CD14-positive monocyte (primary cell): ENCODE data around the gene FBXW11. TPM values are rescaled to one million over a fixed set of nuclear protein-coding genes. Genes with fewer than 3 reads are reported as not detected.

Experiments used
- DNase-seq, 3 donors: peaks; one replicate each; pipeline ENCODE4 v3.0.0-alpha.2; 2011 to 2022
- H2AFZ ChIP-seq: 2 replicates; pipeline ENCODE4 v1.6.0; 2012; ENCODE audit warnings: mild to moderate bottlenecking, low read depth, low read length, inconsistent platforms; ENCODE audit not compliant: insufficient read depth, poor library complexity, severe bottlenecking
- H3K27ac ChIP-seq, 2 donors: 1 replicate in 1 of 2; 2 replicates in 1 of 2; pipeline ENCODE4 v1.5.1; 2012 to 2013; ENCODE audit warnings: low read length in 2 of 2, control low read depth in 1 of 2, inconsistent platforms in 1 of 2, low read depth in 1 of 2, mild to moderate bottlenecking in 1 of 2
- H3K27me3 ChIP-seq, 2 donors: one replicate each; pipeline versions ENCODE4 v1.6.0 to v1.6.1; 2011 to 2013; ENCODE audit warnings: low read length in 2 of 2; ENCODE audit not compliant: control insufficient read depth in 2 of 2, insufficient read depth in 2 of 2
- H3K36me3 ChIP-seq, 2 donors: replicated peaks in 1 of 2; 1 replicate in 1 of 2; 2 replicates in 1 of 2; pipeline versions ENCODE4 v1.5.1 to v1.6.1; 2012 to 2013; ENCODE audit warnings: low read length in 2 of 2, control low read depth in 1 of 2, inconsistent platforms in 1 of 2, mild to moderate bottlenecking in 1 of 2; ENCODE audit not compliant: insufficient read depth in 2 of 2, control insufficient read depth in 1 of 2
- H3K4me1 ChIP-seq, 2 donors: 1 replicate in 1 of 2; 2 replicates in 1 of 2; pipeline versions ENCODE4 v1.5.1 to v1.6.1; 2012 to 2013; ENCODE audit warnings: low read length in 2 of 2, control low read depth in 1 of 2, inconsistent platforms in 1 of 2, mild to moderate bottlenecking in 1 of 2, moderate library complexity in 1 of 2; ENCODE audit not compliant: insufficient read depth in 2 of 2, control insufficient read depth in 1 of 2
- H3K4me2 ChIP-seq: replicated peaks from 2 replicates; pipeline ENCODE3; 2012; ENCODE audit warnings: low read length, moderate library complexity, mild to moderate bottlenecking; ENCODE audit not compliant: poor library complexity, severe bottlenecking; ENCODE audit errors: extremely low read depth
- H3K4me3 ChIP-seq, 3 experiments: fragments of 200-600 bp in 1 of 3; sonication (generic) in 1 of 3; replicated peaks in 1 of 3; 1 replicate in 2 of 3; 2 replicates in 1 of 3; pipeline ENCODE4 v1.5.1; 2011 to 2013; ENCODE audit warnings: low read length in 3 of 3, mild to moderate bottlenecking in 3 of 3, control low read depth in 2 of 3, low read depth in 2 of 3, inconsistent platforms in 1 of 3, moderate library complexity in 1 of 3
- H3K79me2 ChIP-seq: 2 replicates; pipeline ENCODE4 v1.6.0; 2012; ENCODE audit warnings: mild to moderate bottlenecking, control low read depth, inconsistent platforms, low read length, moderate library complexity; ENCODE audit not compliant: insufficient read depth
- H3K9ac ChIP-seq: 2 replicates; pipeline ENCODE4 v1.6.0; 2017; ENCODE audit warnings: low read length, mild to moderate bottlenecking; ENCODE audit not compliant: insufficient read depth, poor library complexity, severe bottlenecking
- H3K9me3 ChIP-seq, 2 donors: replicated peaks in 1 of 2; 1 replicate in 1 of 2; 2 replicates in 1 of 2; pipeline versions ENCODE4 v1.5.1 to v1.6.1; 2012 to 2013; ENCODE audit warnings: low read length in 2 of 2, control low read depth in 1 of 2; ENCODE audit not compliant: control insufficient read depth in 1 of 2, insufficient read depth in 1 of 2
- H4K20me1 ChIP-seq: 2 replicates; pipeline ENCODE4 v1.6.0; 2012; ENCODE audit warnings: mild to moderate bottlenecking, low read length, control low read depth, moderate library complexity; ENCODE audit not compliant: insufficient read depth
- H3K27ac Mint-ChIP-seq, 7 donors: one replicate each; pipeline ENCODE4 v1.8.0; 2020; ENCODE audit warnings: mild to moderate bottlenecking in 7 of 7, mixed read lengths in 7 of 7, moderate library complexity in 6 of 7, inconsistent platforms in 2 of 7
- H3K27me3 Mint-ChIP-seq, 3 donors: one replicate each; pipeline ENCODE4 v1.8.0; 2021 to 2022; ENCODE audit warnings: low read depth in 3 of 3, mild to moderate bottlenecking in 3 of 3, mixed read lengths in 3 of 3, moderate library complexity in 3 of 3, inconsistent platforms in 1 of 3
- H3K36me3 Mint-ChIP-seq, 2 donors: one replicate each; pipeline ENCODE4 v1.8.0; 2020; ENCODE audit warnings: mixed read lengths in 2 of 2, inconsistent platforms in 1 of 2, mild to moderate bottlenecking in 1 of 2
- H3K4me1 Mint-ChIP-seq: one replicate; pipeline ENCODE4 v1.8.0; 2020; ENCODE audit warnings: mild to moderate bottlenecking, mixed read lengths
- H3K4me3 Mint-ChIP-seq, 2 donors: one replicate each; pipeline ENCODE4 v1.8.0; 2020; ENCODE audit warnings: mild to moderate bottlenecking in 2 of 2, mixed read lengths in 2 of 2, moderate library complexity in 1 of 2
- H3K9me3 Mint-ChIP-seq, 7 donors: one replicate each; pipeline ENCODE4 v1.8.0; 2020 to 2022; ENCODE audit warnings: mixed read lengths in 7 of 7, mild to moderate bottlenecking in 6 of 7, moderate library complexity in 6 of 7, inconsistent platforms in 2 of 7
- CTCF ChIP-seq: fragments of 200-600 bp; IDR thresholded peaks from one replicate; pipeline ENCODE4 v1.8.0; 2022; ENCODE audit warnings: antibody characterized with exemption, mild to moderate bottlenecking
- WGBS: methylation state at CpG from one replicate; pipeline ENCODE4 v1.1.5; 2013; ENCODE audit warnings: missing lambda C conversion rate; ENCODE audit not compliant: insufficient coverage; 5-methylcytosine and 5-hydroxymethylcytosine counted together
- intact Hi-C, 2 donors: fragments of 100-400 bp; cut with micrococcal nuclease; formaldehyde crosslinking; loops; one replicate each; pipeline versions ENCODE4 v1.15.0 to v1.15.1; 2023
- polyA plus RNA-seq, 3 donors: library from polyadenylated mRNA; depleted of rRNA in 1 of 3; unstranded in 2 of 3; stranded (reverse) in 1 of 3; fragments of 300-500 nt in 2 of 3; fragments of >200 nt in 1 of 3; fragmentation: Illumina TruSeq in 2 of 3; gene quantifications; 1 replicate in 2 of 3; 2 replicates in 1 of 3; pipeline ENCODE4 v1.2.3, GENCODE V29; 2012 to 2021

FBXW11 gene
- polyA plus RNA-seq, 3 donors, result 15.0 to 24.5 (median 18.2) TPM

- Mint-ChIP-seq H3K4me1 (peaks cover 41% of the 10 kb centered on the region), H3K4me3 (no peak overlapping the region), H3K27me3 (peaks cover 0 to 8% (median 3%) of the 10 kb centered on the region in 3 donors), H3K9me3 (peaks cover 0 to 21% (median 8%) of the 10 kb centered on the region in 7 donors), H3K27ac (no peak overlapping the region), H3K36me3 (peaks cover 0 to 1% of the 10 kb centered on the region in 2 donors)
- intact Hi-C loops, result no loop called here
- Histone ChIP-seq H2AFZ (no peak overlapping the region), H3K4me1 (peaks cover 33 to 39% of the 10 kb centered on the region in 2 donors), H3K9ac (no peak overlapping the region), H3K4me2 (no peak overlapping the region), H3K27ac (no peak overlapping the region), H3K36me3 (no peaks in the 10 kb centered on the region), H3K9me3 (peaks cover 5% of the 10 kb centered on the region in 2 donors), H3K79me2 (no peaks in the 10 kb centered on the region), H3K27me3 (no peaks in the 10 kb centered on the region), H3K4me3 (no peak overlapping the region), H4K20me1 (no peaks in the 10 kb centered on the region)
- no peak for DNase-seq
- no peak for TF ChIP-seq CTCF
Observed at GRCh38 chr5:171837522-171837921, 168.9 kb downstream of the FBXW11 start.

- Mint-ChIP-seq H3K36me3 (no peaks in the 10 kb centered on the region), H3K27me3 (peaks cover 0 to 6% (median 1%) of the 10 kb centered on the region in 3 donors), H3K4me1 (peaks cover 18% of the 10 kb centered on the region), H3K9me3 (peaks cover 2 to 16% (median 7%) of the 10 kb centered on the region in 7 donors), H3K4me3 (no peak overlapping the region), H3K27ac (no peak overlapping the region)
- H3K9me3 ChIP-seq, result peaks cover 5 to 6% of the 10 kb centered on the region in 2 donors
- H3K36me3 ChIP-seq, result no peaks in the 10 kb centered on the region
- H3K4me2 ChIP-seq, result no peak overlapping the region
- no peak overlapping the region for H3K27ac ChIP-seq
- DNase-seq, result no peak
- no peaks in the 10 kb centered on the region for H3K79me2 ChIP-seq
- no peaks in the 10 kb centered on the region for H3K27me3 ChIP-seq
- peaks cover 14% of the 10 kb centered on the region in 2 donors for H3K4me1 ChIP-seq
- H3K9ac ChIP-seq, result no peak overlapping the region
- intact Hi-C loops, result no loop called here
- TF ChIP-seq CTCF, result no peak
- H3K4me3 ChIP-seq, result no peak overlapping the region
- H4K20me1 ChIP-seq, result no peaks in the 10 kb centered on the region
- no CpG with 5 or more reads among the region's 7 CpGs for WGBS
- H2AFZ ChIP-seq, result no peak overlapping the region
Observed at GRCh38 chr5:171835066-171835465, 171.4 kb downstream of the FBXW11 start.
